Keratinocyte (primary cell): Measurements from ENCODE around the gene KIR3DL2. TPM values are rescaled to one million over a fixed set of nuclear protein-coding genes. Genes with fewer than 3 reads are reported as not detected.
"Not testable (repeated sequence)": the region's sequence is repeated elsewhere in the genome, so short reads cannot be mapped to it uniquely, and the experiment has no call there.

Experiments used
- DNase-seq: peaks from one replicate; pipeline ENCODE4 v3.0.0-alpha.2; 2011; ENCODE audit warnings: low read depth, missing footprints, low spot score
- FAIRE-seq: peaks from 2 replicates; lab custom pipeline; 2011; peaks lifted over from hg19 to GRCh38; lab: Jason Lieb, UNC
- H2AFZ ChIP-seq: 2 replicates; pipeline ENCODE4 v1.6.0; 2012; ENCODE audit warnings: low read length, control low read depth, inconsistent platforms; ENCODE audit not compliant: control insufficient read depth
- H3K27ac ChIP-seq: 2 replicates; pipeline ENCODE4 v1.5.1; 2011; ENCODE audit warnings: low read length; ENCODE audit not compliant: control insufficient read depth, insufficient read depth
- H3K27me3 ChIP-seq: 3 replicates; pipeline ENCODE4 v1.6.0; 2011; ENCODE audit warnings: low read length; ENCODE audit not compliant: control insufficient read depth, insufficient read depth; ENCODE audit errors: extremely low read depth
- H3K36me3 ChIP-seq, 2 experiments: 2 replicates in 1 of 2; 3 replicates in 1 of 2; pipeline ENCODE4 v1.5.1; 2011; ENCODE audit warnings: low read length in 2 of 2, mild to moderate bottlenecking in 1 of 2; ENCODE audit not compliant: control insufficient read depth in 2 of 2, insufficient read depth in 2 of 2; ENCODE audit errors: extremely low read depth in 1 of 2
- H3K4me1 ChIP-seq: 3 replicates; pipeline ENCODE4 v1.5.1; 2011; ENCODE audit warnings: low read length; ENCODE audit not compliant: control insufficient read depth, insufficient read depth; ENCODE audit errors: extremely low read depth
- H3K4me2 ChIP-seq: 3 replicates; pipeline ENCODE4 v1.6.0; 2011; ENCODE audit warnings: low read depth, low read length; ENCODE audit not compliant: control insufficient read depth, insufficient read depth; ENCODE audit errors: extremely low read depth
- H3K4me3 ChIP-seq, 3 experiments: fragments of 200-600 bp in 1 of 3; sonication (generic) in 1 of 3; 2 replicates in 2 of 3; 3 replicates in 1 of 3; pipeline ENCODE4 v1.5.1; 2011 to 2016; ENCODE audit warnings: low read length in 3 of 3, mild to moderate bottlenecking in 3 of 3, control low read depth in 2 of 3, inconsistent platforms in 1 of 3, low read depth in 1 of 3, mixed read lengths in 1 of 3, mixed run types in 1 of 3, moderate library complexity in 1 of 3; ENCODE audit not compliant: control insufficient read depth in 2 of 3, insufficient read depth in 2 of 3; ENCODE audit errors: extremely low read depth in 1 of 3
- H3K79me2 ChIP-seq: 2 replicates; pipeline ENCODE4 v1.6.0; 2012; ENCODE audit warnings: low read length; ENCODE audit not compliant: control insufficient read depth, insufficient read depth
- H3K9ac ChIP-seq: 3 replicates; pipeline ENCODE4 v1.6.0; 2011; ENCODE audit warnings: low read length; ENCODE audit not compliant: control insufficient read depth, insufficient read depth; ENCODE audit errors: extremely low read depth
- H3K9me1 ChIP-seq: 3 replicates; pipeline ENCODE4 v1.6.0; 2011; ENCODE audit warnings: low read length; ENCODE audit not compliant: control insufficient read depth, insufficient read depth; ENCODE audit errors: extremely low read depth
- H3K9me3 ChIP-seq: 2 replicates; pipeline ENCODE4 v1.5.1; 2012; ENCODE audit warnings: low read depth, low read length; ENCODE audit not compliant: control insufficient read depth
- H4K20me1 ChIP-seq: 3 replicates; pipeline ENCODE4 v1.6.0; 2011; ENCODE audit warnings: low read length; ENCODE audit not compliant: control insufficient read depth, insufficient read depth; ENCODE audit errors: extremely low read depth
- CTCF ChIP-seq, 3 experiments: IDR thresholded peaks in 1 of 3; conservative IDR thresholded peaks in 1 of 3; optimal IDR thresholded peaks in 1 of 3; 2 replicates in 2 of 3; 3 replicates in 1 of 3; pipeline versions ENCODE3 to v1.5.1; 2011; ENCODE audit warnings: low read length in 3 of 3, mild to moderate bottlenecking in 3 of 3, moderate library complexity in 2 of 3, control low read depth in 1 of 3, inconsistent platforms in 1 of 3; ENCODE audit not compliant: insufficient read depth in 2 of 3; ENCODE audit errors: extremely low read depth in 1 of 3
- EZH2 ChIP-seq: IDR thresholded peaks from one replicate; pipeline ENCODE4 v1.6.1; 2012; ENCODE audit warnings: inconsistent platforms, mild to moderate bottlenecking, low read length, moderate library complexity
- dilution Hi-C: fragments of 300-500 bp; cut with MboI; formaldehyde crosslinking; loops from one replicate; pipeline ENCODE4 v1.7.0; 2020; ENCODE audit warnings: low sequenced_read_pairs; ENCODE audit not compliant: extremely low pct_ligation_motif_present
- polyA plus RNA-seq, 5 experiments: library from polyadenylated mRNA; depleted of rRNA in 3 of 5; stranded (reverse) in 3 of 5; stranded (forward) in 1 of 5; unstranded in 1 of 5; fragments of >200 nt; gene quantifications; 1 replicate in 1 of 5; 2 replicates in 3 of 5; 3 replicates in 1 of 5; pipeline versions ENCODE4 v1.2.1 to v1.2.3, GENCODE V29; 2011 to 2012; ENCODE audit warnings: missing spikeins in 2 of 5, low read depth in 1 of 5, low replicate concordance in 1 of 5

KIR3DL2 gene
- polyA plus RNA-seq, 1 donor (not counting 4 experiments of a cell fraction or from before 2014, with no cell fraction given) = not detected

DNA sequence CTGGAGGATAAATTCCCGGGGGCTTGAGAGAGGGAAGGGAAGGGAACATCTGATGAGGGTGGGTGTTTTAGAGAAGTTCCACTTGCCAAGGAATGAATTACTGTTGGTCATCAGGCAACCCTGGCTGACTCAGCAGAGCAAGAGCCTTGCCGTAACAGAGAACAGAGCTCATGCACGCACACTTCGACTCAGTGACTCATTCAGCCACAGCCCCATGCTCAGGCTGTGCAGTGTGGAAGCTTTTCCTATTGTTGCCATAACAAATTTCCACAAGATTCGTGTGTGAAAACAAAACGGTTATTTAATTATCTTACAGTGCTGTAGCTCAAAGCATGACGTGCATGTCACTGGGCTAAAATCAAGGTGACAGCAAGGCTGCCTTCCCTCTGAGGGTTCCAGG, 9.2 kb downstream of the KIR3DL2 start:
- DNase-seq, H3K4me2 ChIP-seq, H3K4me1 ChIP-seq, H3K9me1 ChIP-seq, FAIRE-seq, H3K79me2 ChIP-seq, H4K20me1 ChIP-seq, H3K9ac ChIP-seq, H2AFZ ChIP-seq, H3K27me3 ChIP-seq, dilution Hi-C loops, H3K9me3 ChIP-seq, H3K36me3 ChIP-seq, H3K27ac ChIP-seq, H3K4me3 ChIP-seq: not testable (repeated sequence)

- not testable (repeated sequence) for H3K27me3 ChIP-seq, H3K4me3 ChIP-seq
Observed at GRCh38 chr19:54863459-54863858, 13.2 kb downstream of the KIR3DL2 start.

DNA sequence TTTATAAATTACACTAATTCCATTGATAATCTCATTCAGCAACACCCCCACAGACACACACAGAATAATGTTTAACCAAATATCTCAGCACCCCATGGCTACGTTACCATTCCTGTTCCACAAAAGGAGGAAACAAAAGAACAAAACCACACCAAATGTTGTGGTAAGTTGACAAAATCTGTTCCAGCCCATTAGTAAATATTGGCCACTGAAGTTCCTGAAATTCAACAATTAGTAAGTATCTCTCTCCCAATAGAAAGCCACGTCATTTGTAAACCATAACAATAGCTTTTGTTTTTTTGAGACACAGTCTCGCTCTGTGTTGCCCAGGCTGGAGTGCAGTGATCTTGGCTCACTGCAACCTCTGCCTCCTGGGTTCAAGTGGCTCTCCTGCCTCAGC, 21.5 kb downstream of the KIR3DL2 start:
- Histone ChIP-seq H4K20me1 (no peaks in the 10 kb centered on the region), H3K4me3 (no peak overlapping the region), H3K9ac (no peak overlapping the region), H3K27ac (no peak overlapping the region), H3K79me2 (no peaks in the 10 kb centered on the region), H3K4me1 (no peaks in the 10 kb centered on the region), H3K9me1 (no peaks in the 10 kb centered on the region), H3K4me2 (no peak overlapping the region), H2AFZ (no peak overlapping the region), H3K36me3 (no peaks in the 10 kb centered on the region), H3K27me3 (no peaks in the 10 kb centered on the region), H3K9me3 (no peaks in the 10 kb centered on the region)
- FAIRE-seq (no peak), DNase-seq (no peak)
- dilution Hi-C loops = no loop called here
- TF ChIP-seq EZH2 (no peak), CTCF (optimal IDR thresholded peaks at IDR 0.05 in 1 of 3, IDR thresholded peaks at IDR 0.05 in 1 of 3, conservative IDR thresholded peaks at IDR 0.05 in 1 of 3; ENCODE audit: extremely low read depth in 1 of 3, insufficient read depth in 2 of 3, low read length in 3 of 3) (no peak)

More at GRCh38 chr19:54863459-54863858, 13.2 kb downstream of the KIR3DL2 start:
- H3K4me1 ChIP-seq, H2AFZ ChIP-seq, H3K27ac ChIP-seq, H3K36me3 ChIP-seq, H3K9ac ChIP-seq, H4K20me1 ChIP-seq, H3K9me1 ChIP-seq, dilution Hi-C loops, DNase-seq, H3K4me2 ChIP-seq, H3K79me2 ChIP-seq, H3K9me3 ChIP-seq, FAIRE-seq: not testable (repeated sequence)
